GM12878 (cell line): ENCODE data around the gene GALNT16.

ENCODE experiments used
- CHD2 ChIP-seq: IDR thresholded peaks from 2 replicates; pipeline ENCODE4 v1.6.1; 2011; ENCODE audit warnings: low read depth, low read length, improper control_type of control experiment, borderline replicate concordance
- CREB1 ChIP-seq: IDR thresholded peaks from 2 replicates; pipeline ENCODE4 v1.6.1; 2012; ENCODE audit warnings: low read depth, mild to moderate bottlenecking, inconsistent platforms
- EGR1 ChIP-seq, 2 experiments: IDR thresholded peaks; 1 replicate in 1 of 2; 2 replicates in 1 of 2; pipeline ENCODE4 v1.6.1; 2011 to 2012; ENCODE audit warnings: low read depth in 2 of 2, low read length in 2 of 2, borderline replicate concordance in 1 of 2, mild to moderate bottlenecking in 1 of 2, moderate library complexity in 1 of 2
- EZH2 ChIP-seq: IDR thresholded peaks from 2 replicates; pipeline ENCODE4 v1.6.1; 2012; ENCODE audit warnings: low read depth, mild to moderate bottlenecking, control low read depth, inconsistent platforms, low read length, borderline replicate concordance; ENCODE audit not compliant: control insufficient read depth
- MTA3 ChIP-seq: IDR thresholded peaks from 2 replicates; pipeline ENCODE4 v1.6.1; 2012; ENCODE audit warnings: low read length, inconsistent platforms, borderline replicate concordance
- SIX5 ChIP-seq: IDR thresholded peaks from 2 replicates; pipeline ENCODE4 v1.6.1; 2011; ENCODE audit warnings: mild to moderate bottlenecking, low read depth, low read length, moderate library complexity; ENCODE audit not compliant: severe bottlenecking
- SMARCA5 ChIP-seq: fragments of 450-650 bp; IDR thresholded peaks from 2 replicates; pipeline ENCODE4 v1.6.1; 2017; ENCODE audit warnings: mild to moderate bottlenecking
- ZNF24 ChIP-seq: fragments of 450-650 bp; IDR thresholded peaks from 2 replicates; pipeline ENCODE4 v1.6.1; 2017; ENCODE audit warnings: antibody characterized with exemption, mild to moderate bottlenecking
- ZNF384 ChIP-seq: IDR thresholded peaks from 2 replicates; pipeline ENCODE4 v1.6.1; 2012; ENCODE audit warnings: low read depth, mild to moderate bottlenecking, low read length, improper control_type of control experiment, borderline replicate concordance
- ZSCAN29 ChIP-seq: fragments of 450-650 bp; IDR thresholded peaks from 2 replicates; pipeline ENCODE4 v1.6.1; 2017; ENCODE audit warnings: mild to moderate bottlenecking, moderate library complexity
- TF ChIP-seq, protein P1 (sequence below), 3 experiments: IDR thresholded peaks in 2 of 3; conservative IDR thresholded peaks in 1 of 3; 2 replicates each; pipeline ENCODE4 v1.5.1; 2011; ENCODE audit warnings: low read depth in 3 of 3, low read length in 3 of 3, mild to moderate bottlenecking in 3 of 3, control low read depth in 2 of 3, moderate library complexity in 2 of 3, inconsistent platforms in 1 of 3, mixed read lengths in 1 of 3; ENCODE audit not compliant: control insufficient read depth in 2 of 3, insufficient read depth in 1 of 3; ENCODE audit errors: extremely low read depth in 1 of 3
- TF ChIP-seq, protein P2 (sequence below): fragments of 450-650 bp; IDR thresholded peaks from 2 replicates; pipeline ENCODE4 v1.6.1; 2018; ENCODE audit warnings: mild to moderate bottlenecking, low read depth, moderate library complexity; ENCODE audit not compliant: partially characterized antibody
- TF ChIP-seq, protein P3 (sequence below): IDR thresholded peaks from 2 replicates; pipeline ENCODE4 v1.6.1; 2011; ENCODE audit warnings: borderline replicate concordance, low read depth, mild to moderate bottlenecking, moderate library complexity, low read length; ENCODE audit not compliant: insufficient read depth, poor library complexity, severe bottlenecking
- TF ChIP-seq, protein P4 (sequence below): IDR thresholded peaks from 2 replicates; pipeline ENCODE4 v1.6.1; 2011; ENCODE audit warnings: low read depth, mild to moderate bottlenecking, low read length, moderate library complexity, borderline replicate concordance; ENCODE audit errors: extremely low read depth

DNA sequence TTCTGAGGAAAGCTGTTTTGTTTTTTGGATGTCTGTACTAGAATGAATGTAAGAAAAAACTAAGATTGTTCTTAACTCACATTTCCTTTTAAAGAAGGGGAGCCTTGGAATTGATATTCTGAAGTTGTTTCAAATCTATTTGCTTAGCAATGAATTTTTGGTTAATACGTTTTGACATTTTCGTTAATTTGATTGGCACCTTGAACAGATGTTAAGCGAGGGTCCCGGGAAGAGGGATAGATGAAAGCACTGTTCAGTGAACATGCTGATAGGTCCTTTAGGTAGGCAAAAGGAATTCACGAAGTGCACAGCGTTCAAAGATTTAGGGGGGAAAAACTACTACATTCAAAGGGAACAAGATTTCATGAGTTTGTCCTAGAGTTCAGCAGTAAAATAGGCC lies 140.2 kb downstream of the GALNT16 start:
- TF ChIP-seq, protein P1, sequence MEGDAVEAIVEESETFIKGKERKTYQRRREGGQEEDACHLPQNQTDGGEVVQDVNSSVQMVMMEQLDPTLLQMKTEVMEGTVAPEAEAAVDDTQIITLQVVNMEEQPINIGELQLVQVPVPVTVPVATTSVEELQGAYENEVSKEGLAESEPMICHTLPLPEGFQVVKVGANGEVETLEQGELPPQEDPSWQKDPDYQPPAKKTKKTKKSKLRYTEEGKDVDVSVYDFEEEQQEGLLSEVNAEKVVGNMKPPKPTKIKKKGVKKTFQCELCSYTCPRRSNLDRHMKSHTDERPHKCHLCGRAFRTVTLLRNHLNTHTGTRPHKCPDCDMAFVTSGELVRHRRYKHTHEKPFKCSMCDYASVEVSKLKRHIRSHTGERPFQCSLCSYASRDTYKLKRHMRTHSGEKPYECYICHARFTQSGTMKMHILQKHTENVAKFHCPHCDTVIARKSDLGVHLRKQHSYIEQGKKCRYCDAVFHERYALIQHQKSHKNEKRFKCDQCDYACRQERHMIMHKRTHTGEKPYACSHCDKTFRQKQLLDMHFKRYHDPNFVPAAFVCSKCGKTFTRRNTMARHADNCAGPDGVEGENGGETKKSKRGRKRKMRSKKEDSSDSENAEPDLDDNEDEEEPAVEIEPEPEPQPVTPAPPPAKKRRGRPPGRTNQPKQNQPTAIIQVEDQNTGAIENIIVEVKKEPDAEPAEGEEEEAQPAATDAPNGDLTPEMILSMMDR (IDR thresholded peaks at IDR 0.05 in 2 of 3, conservative IDR thresholded peaks at IDR 0.05 in 1 of 3; ENCODE audit: control insufficient read depth in 2 of 3, extremely low read depth in 1 of 3, insufficient read depth in 1 of 3, low read depth in 3 of 3, low read length in 3 of 3): no peak
- no peak for TF ChIP-seq ZSCAN29
- no peak for TF ChIP-seq CHD2
- no peak for TF ChIP-seq SMARCA5
- no peak for TF ChIP-seq EZH2
- TF ChIP-seq EGR1 (IDR thresholded peaks at IDR 0.05; ENCODE audit: borderline replicate concordance in 1 of 2, low read depth in 2 of 2, low read length in 2 of 2): no peak
- TF ChIP-seq ZNF384: no peak
- TF ChIP-seq SIX5: no peak
- TF ChIP-seq, protein P2, sequence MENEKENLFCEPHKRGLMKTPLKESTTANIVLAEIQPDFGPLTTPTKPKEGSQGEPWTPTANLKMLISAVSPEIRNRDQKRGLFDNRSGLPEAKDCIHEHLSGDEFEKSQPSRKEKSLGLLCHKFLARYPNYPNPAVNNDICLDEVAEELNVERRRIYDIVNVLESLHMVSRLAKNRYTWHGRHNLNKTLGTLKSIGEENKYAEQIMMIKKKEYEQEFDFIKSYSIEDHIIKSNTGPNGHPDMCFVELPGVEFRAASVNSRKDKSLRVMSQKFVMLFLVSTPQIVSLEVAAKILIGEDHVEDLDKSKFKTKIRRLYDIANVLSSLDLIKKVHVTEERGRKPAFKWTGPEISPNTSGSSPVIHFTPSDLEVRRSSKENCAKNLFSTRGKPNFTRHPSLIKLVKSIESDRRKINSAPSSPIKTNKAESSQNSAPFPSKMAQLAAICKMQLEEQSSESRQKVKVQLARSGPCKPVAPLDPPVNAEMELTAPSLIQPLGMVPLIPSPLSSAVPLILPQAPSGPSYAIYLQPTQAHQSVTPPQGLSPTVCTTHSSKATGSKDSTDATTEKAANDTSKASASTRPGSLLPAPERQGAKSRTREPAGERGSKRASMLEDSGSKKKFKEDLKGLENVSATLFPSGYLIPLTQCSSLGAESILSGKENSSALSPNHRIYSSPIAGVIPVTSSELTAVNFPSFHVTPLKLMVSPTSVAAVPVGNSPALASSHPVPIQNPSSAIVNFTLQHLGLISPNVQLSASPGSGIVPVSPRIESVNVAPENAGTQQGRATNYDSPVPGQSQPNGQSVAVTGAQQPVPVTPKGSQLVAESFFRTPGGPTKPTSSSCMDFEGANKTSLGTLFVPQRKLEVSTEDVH: no peak
- no peak for TF ChIP-seq CREB1
- TF ChIP-seq ZNF24: no peak
- TF ChIP-seq, protein P3, sequence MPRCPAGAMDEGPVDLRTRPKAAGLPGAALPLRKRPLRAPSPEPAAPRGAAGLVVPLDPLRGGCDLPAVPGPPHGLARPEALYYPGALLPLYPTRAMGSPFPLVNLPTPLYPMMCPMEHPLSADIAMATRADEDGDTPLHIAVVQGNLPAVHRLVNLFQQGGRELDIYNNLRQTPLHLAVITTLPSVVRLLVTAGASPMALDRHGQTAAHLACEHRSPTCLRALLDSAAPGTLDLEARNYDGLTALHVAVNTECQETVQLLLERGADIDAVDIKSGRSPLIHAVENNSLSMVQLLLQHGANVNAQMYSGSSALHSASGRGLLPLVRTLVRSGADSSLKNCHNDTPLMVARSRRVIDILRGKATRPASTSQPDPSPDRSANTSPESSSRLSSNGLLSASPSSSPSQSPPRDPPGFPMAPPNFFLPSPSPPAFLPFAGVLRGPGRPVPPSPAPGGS: no peak
- TF ChIP-seq, protein P4, sequence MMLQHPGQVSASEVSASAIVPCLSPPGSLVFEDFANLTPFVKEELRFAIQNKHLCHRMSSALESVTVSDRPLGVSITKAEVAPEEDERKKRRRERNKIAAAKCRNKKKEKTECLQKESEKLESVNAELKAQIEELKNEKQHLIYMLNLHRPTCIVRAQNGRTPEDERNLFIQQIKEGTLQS: no peak
- TF ChIP-seq MTA3: no peak
